Fibroblast of villous mesenchyme (primary cell): ENCODE measurements around the gene NUDT14. TPM values are rescaled to one million over a fixed set of nuclear protein-coding genes. Genes with fewer than 3 reads are reported as not detected.

ENCODE experiments used
- DNase-seq: peaks from one replicate; pipeline ENCODE4 v3.0.0-alpha.2; 2010; ENCODE audit warnings: low read depth
- H3K4me3 ChIP-seq: 2 replicates; pipeline ENCODE4 v1.5.1; 2011; ENCODE audit warnings: low read depth, mild to moderate bottlenecking, low read length
- CTCF ChIP-seq: IDR thresholded peaks from 2 replicates; pipeline ENCODE4 v1.5.1; 2012; ENCODE audit warnings: low read depth, mild to moderate bottlenecking, low read length; ENCODE audit not compliant: insufficient read depth
- total RNA-seq: library from RNA; depleted of rRNA; stranded (reverse); fragments of >200 nt; gene quantifications from 2 replicates; pipeline ENCODE4 v1.2.3, GENCODE V29; 2012

Gene NUDT14
- total RNA-seq, 1 donor = 17.7 TPM

- no peak overlapping the region for H3K4me3 ChIP-seq
- DNase-seq = no peak
- TF ChIP-seq CTCF = no peak
These were observed 29.9 kb downstream of the NUDT14 start for GRCh38 chr14:105151084-105151837.

- TF ChIP-seq CTCF = no peak
- DNase-seq = no peak
- H3K4me3 ChIP-seq = no peak overlapping the region
These were observed 30.6 kb downstream of the NUDT14 start for GRCh38 chr14:105150368-105151083.

GRCh38 chr14:105150026-105150367 lies 31.1 kb downstream of the NUDT14 start:
- H3K4me3 ChIP-seq = no peak overlapping the region
- DNase-seq = no peak
- no peak for TF ChIP-seq CTCF

- no peak overlapping the region for H3K4me3 ChIP-seq
- DNase-seq = no peak
- no peak for TF ChIP-seq CTCF
These were observed 31.8 kb downstream of the NUDT14 start for GRCh38 chr14:105149146-105149781.

GRCh38 chr14:105148604-105149145 lies 32.4 kb downstream of the NUDT14 start:
- no peak for DNase-seq
- no peak for TF ChIP-seq CTCF
- H3K4me3 ChIP-seq = no peak overlapping the region

- H3K4me3 ChIP-seq = no peak overlapping the region
- TF ChIP-seq CTCF = no peak
- no peak for DNase-seq
These were observed 33.2 kb downstream of the NUDT14 start for GRCh38 chr14:105147671-105148603.
